Activated CD4-positive, alpha-beta T cell treated with anti-CD3 and anti-CD28 coated beads, Interleukin-2, amount 50 U/mL, for 4 hours (primary cell): ENCODE data around the gene RGS2.

ENCODE experiments used
- DNase-seq, 2 experiments: peaks; one replicate each; pipeline ENCODE4 v3.0.0-alpha.2; 2020

Gene RGS2

GRCh38 chr1:192832492-192832891, 23.7 kb downstream of the RGS2 start:
- DNase-seq, result no peak

- no peak for DNase-seq
These were observed 26.3 kb downstream of the RGS2 start for GRCh38 chr1:192835116-192835515.

GRCh38 chr1:192839162-192840066, 30.6 kb downstream of the RGS2 start:
- no peak for DNase-seq

- DNase-seq, result no peak
These were observed 35.5 kb downstream of the RGS2 start for GRCh38 chr1:192844360-192844759.

GRCh38 chr1:192846950-192847349, 38.1 kb downstream of the RGS2 start:
- DNase-seq, result no peak

- DNase-seq, result no peak
These were observed 40.2 kb downstream of the RGS2 start for GRCh38 chr1:192849011-192849410.

GRCh38 chr1:192849442-192849841, 40.6 kb downstream of the RGS2 start:
- no peak for DNase-seq

GRCh38 chr1:192852001-192852947, 43.4 kb downstream of the RGS2 start:
- no peak for DNase-seq

GRCh38 chr1:192858456-192858855, 49.6 kb downstream of the RGS2 start:
- no peak for DNase-seq

- DNase-seq, result no peak
These were observed 51.0 kb downstream of the RGS2 start for GRCh38 chr1:192859808-192860207.

GRCh38 chr1:192860478-192861185, 51.8 kb downstream of the RGS2 start:
- DNase-seq, result no peak

GRCh38 chr1:192861860-192862259, 53.0 kb downstream of the RGS2 start:
- no peak for DNase-seq
